Measurements from ENCODE around the gene LIN7A.

LIN7A gene

GRCh38 chr12:80861641-80862378, 75.9 kb downstream of the LIN7A start:
- H3K27me3 Mint-ChIP-seq, result no peaks in the 10 kb centered on the region
- no peak overlapping the region for H3K4me3 Mint-ChIP-seq
- peaks cover 9 to 17% of the 10 kb centered on the region in 2 donors for H3K9me3 Mint-ChIP-seq
- ATAC-seq (replicated peaks) (no peak), DNase-seq (no peak)
- H3K36me3 Mint-ChIP-seq (ENCODE audit: insufficient read depth), result no peaks in the 10 kb centered on the region
- H3K27ac Mint-ChIP-seq, result no peak overlapping the region
- H3K4me1 Mint-ChIP-seq (ENCODE audit: low read depth in 2 of 2), result no peaks in the 10 kb centered on the region

DNA sequence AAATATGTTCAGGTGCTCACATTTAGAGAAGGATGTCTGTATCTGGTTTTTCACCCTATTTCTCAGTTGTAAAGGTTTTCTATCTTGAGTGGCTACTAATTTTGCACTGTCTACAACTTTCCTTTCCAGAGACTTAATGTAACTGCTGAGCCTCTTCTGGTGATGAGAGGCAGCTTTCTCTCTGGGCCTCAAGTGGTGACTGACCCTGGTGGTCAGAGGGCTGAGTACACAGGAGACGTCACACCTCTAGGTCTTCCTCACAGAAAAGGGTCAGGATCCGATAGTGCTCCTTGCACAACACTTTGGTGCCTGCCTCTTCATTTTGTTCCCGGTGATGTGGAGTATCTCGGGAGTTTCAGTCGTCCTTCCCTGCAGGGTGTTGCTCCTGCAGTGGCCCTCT, 76.8 kb downstream of the LIN7A start:
- H3K27me3 Mint-ChIP-seq, result no peaks in the 10 kb centered on the region
- DNase-seq (no peak), ATAC-seq (replicated peaks) (no peak)
- H3K9me3 Mint-ChIP-seq, result peaks cover 9 to 17% of the 10 kb centered on the region in 2 donors
- no peaks in the 10 kb centered on the region for H3K36me3 Mint-ChIP-seq (ENCODE audit: insufficient read depth)
- H3K4me1 Mint-ChIP-seq (ENCODE audit: low read depth in 2 of 2), result no peaks in the 10 kb centered on the region
- no peak overlapping the region for H3K4me3 Mint-ChIP-seq
- H3K27ac Mint-ChIP-seq, result no peak overlapping the region

DNA sequence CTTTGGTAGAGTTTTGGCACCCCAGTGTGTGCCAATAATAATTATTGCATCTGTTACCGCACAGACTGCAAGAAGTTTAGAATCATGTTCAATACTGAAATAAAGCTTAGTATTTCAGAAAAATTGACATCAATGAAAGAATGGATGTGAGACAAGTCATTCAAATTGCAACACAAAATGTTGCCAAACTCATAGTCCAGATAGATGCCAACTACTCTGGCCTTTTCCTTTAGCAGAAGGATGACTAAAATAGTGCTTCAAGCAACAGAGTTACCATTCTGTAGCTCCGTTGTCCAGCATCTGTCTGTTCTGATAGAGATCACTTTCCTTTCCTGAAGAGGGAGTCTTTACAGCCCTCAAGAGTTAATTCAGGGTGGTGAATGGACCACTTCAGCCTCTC, 77.5 kb downstream of the LIN7A start:
- H3K9me3 Mint-ChIP-seq, result peaks cover 4 to 10% of the 10 kb centered on the region in 2 donors
- no peaks in the 10 kb centered on the region for H3K4me1 Mint-ChIP-seq (ENCODE audit: low read depth in 2 of 2)
- DNase-seq, result no peak
- H3K36me3 Mint-ChIP-seq (ENCODE audit: insufficient read depth), result no peaks in the 10 kb centered on the region
- no peak overlapping the region for H3K4me3 Mint-ChIP-seq
- no peak for ATAC-seq (replicated peaks)
- no peak overlapping the region for H3K27ac Mint-ChIP-seq
- no peaks in the 10 kb centered on the region for H3K27me3 Mint-ChIP-seq

- ATAC-seq (replicated peaks), result no peak
- Mint-ChIP-seq H3K4me3 (no peak overlapping the region), H3K27ac (no peak overlapping the region), H3K36me3 (ENCODE audit: insufficient read depth) (no peaks in the 10 kb centered on the region), H3K4me1 (ENCODE audit: low read depth in 2 of 2) (no peaks in the 10 kb centered on the region), H3K9me3 (peaks cover 4 to 7% of the 10 kb centered on the region in 2 donors), H3K27me3 (no peaks in the 10 kb centered on the region)
- no peak for DNase-seq
These were observed 79.4 kb downstream of the LIN7A start for GRCh38 chr12:80858356-80858755.

DNA sequence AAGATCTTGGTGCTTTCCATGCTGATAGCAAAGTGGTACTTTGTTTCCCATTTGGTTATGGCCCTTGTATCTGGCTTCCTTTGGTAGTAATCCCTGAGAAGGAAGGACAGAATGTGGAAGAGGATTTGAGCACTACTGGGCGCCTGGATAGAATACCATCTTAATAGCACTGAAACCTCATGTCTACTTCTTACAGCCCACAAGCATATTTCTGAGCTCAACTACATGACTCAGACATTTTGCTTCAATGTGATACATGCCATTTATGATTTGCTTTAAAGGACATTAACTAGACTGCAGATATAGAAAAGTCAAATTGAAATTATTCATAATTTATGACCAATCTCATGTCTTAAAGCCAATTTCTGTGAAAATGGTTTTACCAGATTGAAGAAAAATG, 80.4 kb downstream of the LIN7A start:
- H3K27me3 Mint-ChIP-seq, result no peaks in the 10 kb centered on the region
- H3K4me3 Mint-ChIP-seq, result no peak overlapping the region
- no peak overlapping the region for H3K27ac Mint-ChIP-seq
- DNase-seq, result no peak
- no peak for ATAC-seq (replicated peaks)
- H3K36me3 Mint-ChIP-seq (ENCODE audit: insufficient read depth), result no peaks in the 10 kb centered on the region
- H3K9me3 Mint-ChIP-seq, result peaks cover 4 to 6% of the 10 kb centered on the region in 2 donors
- H3K4me1 Mint-ChIP-seq (ENCODE audit: low read depth in 2 of 2), result no peaks in the 10 kb centered on the region

GRCh38 chr12:80849337-80849736, 88.4 kb downstream of the LIN7A start:
- no peaks in the 10 kb centered on the region for H3K27me3 Mint-ChIP-seq
- peaks cover 5 to 14% of the 10 kb centered on the region in 2 donors for H3K9me3 Mint-ChIP-seq
- no peaks in the 10 kb centered on the region for H3K4me1 Mint-ChIP-seq (ENCODE audit: low read depth in 2 of 2)
- H3K27ac Mint-ChIP-seq, result no peak overlapping the region
- ATAC-seq (replicated peaks) (no peak), DNase-seq (no peak)
- no peaks in the 10 kb centered on the region for H3K36me3 Mint-ChIP-seq (ENCODE audit: insufficient read depth)
- H3K4me3 Mint-ChIP-seq, result no peak overlapping the region

GRCh38 chr12:80848858-80849257, 88.9 kb downstream of the LIN7A start:
- H3K4me3 Mint-ChIP-seq, result no peak overlapping the region
- no peaks in the 10 kb centered on the region for H3K36me3 Mint-ChIP-seq (ENCODE audit: insufficient read depth)
- H3K27me3 Mint-ChIP-seq, result no peaks in the 10 kb centered on the region
- H3K27ac Mint-ChIP-seq, result no peak overlapping the region
- peaks cover 5 to 14% of the 10 kb centered on the region in 2 donors for H3K9me3 Mint-ChIP-seq
- no peaks in the 10 kb centered on the region for H3K4me1 Mint-ChIP-seq (ENCODE audit: low read depth in 2 of 2)
- DNase-seq (no peak), ATAC-seq (replicated peaks) (no peak)

- no peak for DNase-seq
- Mint-ChIP-seq H3K27ac (no peak overlapping the region), H3K4me3 (no peak overlapping the region), H3K27me3 (no peaks in the 10 kb centered on the region), H3K36me3 (ENCODE audit: insufficient read depth) (no peaks in the 10 kb centered on the region), H3K4me1 (ENCODE audit: low read depth in 2 of 2) (no peaks in the 10 kb centered on the region), H3K9me3 (peaks cover 2 to 9% of the 10 kb centered on the region in 2 donors)
- no peak for ATAC-seq (replicated peaks)
These were observed 90.2 kb downstream of the LIN7A start for GRCh38 chr12:80847575-80847974.

- Mint-ChIP-seq H3K9me3 (peaks cover 2 to 7% of the 10 kb centered on the region in 2 donors), H3K36me3 (ENCODE audit: insufficient read depth) (no peaks in the 10 kb centered on the region), H3K4me1 (ENCODE audit: low read depth in 2 of 2) (no peaks in the 10 kb centered on the region), H3K27ac (no peak overlapping the region), H3K27me3 (no peaks in the 10 kb centered on the region), H3K4me3 (no peak overlapping the region)
- DNase-seq, result no peak
- no peak for ATAC-seq (replicated peaks)
These were observed 90.8 kb downstream of the LIN7A start for GRCh38 chr12:80846952-80847351.

- Mint-ChIP-seq H3K36me3 (ENCODE audit: insufficient read depth) (no peaks in the 10 kb centered on the region), H3K9me3 (peaks cover 3 to 7% of the 10 kb centered on the region in 2 donors), H3K27ac (no peak overlapping the region), H3K4me3 (no peak overlapping the region), H3K4me1 (ENCODE audit: low read depth in 2 of 2) (no peaks in the 10 kb centered on the region), H3K27me3 (no peaks in the 10 kb centered on the region)
- DNase-seq (no peak), ATAC-seq (replicated peaks) (no peak)
These were observed 92.1 kb downstream of the LIN7A start for GRCh38 chr12:80845639-80846038.

- no peaks in the 10 kb centered on the region for H3K36me3 Mint-ChIP-seq (ENCODE audit: insufficient read depth)
- no peaks in the 10 kb centered on the region for H3K27me3 Mint-ChIP-seq
- no peak overlapping the region for H3K4me3 Mint-ChIP-seq
- DNase-seq (no peak), ATAC-seq (replicated peaks) (no peak)
- H3K9me3 Mint-ChIP-seq, result peaks cover 0 to 4% of the 10 kb centered on the region in 2 donors
- H3K27ac Mint-ChIP-seq, result no peak overlapping the region
- no peaks in the 10 kb centered on the region for H3K4me1 Mint-ChIP-seq (ENCODE audit: low read depth in 2 of 2)
These were observed 93.8 kb downstream of the LIN7A start for GRCh38 chr12:80843969-80844368.

GRCh38 chr12:80838708-80839107, 99.0 kb downstream of the LIN7A start:
- no peaks in the 10 kb centered on the region for H3K4me1 Mint-ChIP-seq (ENCODE audit: low read depth in 2 of 2)
- ATAC-seq (replicated peaks), result no peak
- no peak for DNase-seq

DNA sequence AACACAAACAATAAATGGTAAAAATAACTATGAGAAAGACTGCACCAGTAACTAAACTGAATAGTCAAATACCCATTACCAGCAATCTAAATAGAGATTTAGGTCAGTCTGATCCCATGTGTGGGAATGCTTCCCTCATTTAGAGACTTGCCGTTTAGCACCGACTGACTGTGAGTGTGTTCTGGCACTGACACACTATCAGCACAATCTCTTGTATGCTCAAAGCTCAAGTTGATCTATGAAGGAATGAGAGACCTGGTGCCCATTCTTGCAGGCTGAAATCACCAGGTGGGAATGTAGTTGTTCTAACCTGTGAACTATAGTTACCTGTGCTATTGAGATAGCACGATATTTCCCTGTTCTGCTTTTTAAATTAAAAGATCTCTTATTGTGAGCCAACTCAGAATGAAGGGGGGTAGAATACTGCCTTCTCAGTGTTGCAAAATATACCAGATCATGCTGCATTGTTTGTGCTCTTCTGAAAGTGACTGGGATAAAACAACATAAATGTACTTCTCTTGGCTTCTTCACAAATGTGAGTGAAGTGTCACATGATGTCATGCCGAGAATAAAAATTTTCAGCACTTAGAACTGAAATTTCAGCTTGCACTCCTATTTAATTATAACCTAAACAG, 99.6 kb downstream of the LIN7A start:
- Mint-ChIP-seq H3K4me3 (no peak overlapping the region), H3K4me1 (ENCODE audit: low read depth in 2 of 2) (no peaks in the 10 kb centered on the region), H3K27ac (no peak overlapping the region), H3K9me3 (peaks cover 16 to 17% of the 10 kb centered on the region in 2 donors), H3K36me3 (ENCODE audit: insufficient read depth) (no peaks in the 10 kb centered on the region), H3K27me3 (no peaks in the 10 kb centered on the region)
- DNase-seq (no peak), ATAC-seq (replicated peaks) (no peak)

More at GRCh38 chr12:80838708-80839107, 99.0 kb downstream of the LIN7A start:
- Mint-ChIP-seq H3K27ac (no peak overlapping the region), H3K27me3 (no peaks in the 10 kb centered on the region), H3K36me3 (ENCODE audit: insufficient read depth) (no peaks in the 10 kb centered on the region), H3K9me3 (peaks cover 12% of the 10 kb centered on the region in 2 donors), H3K4me3 (no peak overlapping the region)

GRCh38 chr12:80837342-80837978, 100.3 kb downstream of the LIN7A start:
- no peak for ATAC-seq (replicated peaks)
- H3K4me3 Mint-ChIP-seq, result no peak overlapping the region
- H3K4me1 Mint-ChIP-seq (ENCODE audit: low read depth in 2 of 2), result no peaks in the 10 kb centered on the region
- peaks cover 17 to 20% of the 10 kb centered on the region in 2 donors for H3K9me3 Mint-ChIP-seq
- no peaks in the 10 kb centered on the region for H3K27me3 Mint-ChIP-seq
- no peaks in the 10 kb centered on the region for H3K36me3 Mint-ChIP-seq (ENCODE audit: insufficient read depth)
- H3K27ac Mint-ChIP-seq, result no peak overlapping the region
- DNase-seq, result no peak

All from effector memory CD8-positive, alpha-beta T cell (primary cell).